Measurements from ENCODE around the gene SLX9.

The SLX9 gene

GRCh38 chr21:44930543-44930981 is 9.3 kb upstream of the SLX9 start:
- no peak for DNase-seq (ENCODE audit: low read depth)

GRCh38 chr21:44931137-44931500 is 8.7 kb upstream of the SLX9 start:
- DNase-seq (ENCODE audit: low read depth), result no peak

GRCh38 chr21:44931501-44932407 is 8.1 kb upstream of the SLX9 start:
- DNase-seq (ENCODE audit: low read depth), result no peak

- DNase-seq (ENCODE audit: low read depth), result no peak
Measured at GRCh38 chr21:44932408-44933181, 7.2 kb upstream of the SLX9 start.

- DNase-seq (ENCODE audit: low read depth), result no peak
Measured at GRCh38 chr21:44933199-44933917, 6.5 kb upstream of the SLX9 start.

GRCh38 chr21:44933918-44934260 is 5.9 kb upstream of the SLX9 start:
- no peak for DNase-seq (ENCODE audit: low read depth)

GRCh38 chr21:44934276-44934675 is 5.6 kb upstream of the SLX9 start:
- no peak for DNase-seq (ENCODE audit: low read depth)

GRCh38 chr21:44934797-44935532 is 4.9 kb upstream of the SLX9 start:
- no peak for DNase-seq (ENCODE audit: low read depth)

GRCh38 chr21:44935533-44935927 is 4.3 kb upstream of the SLX9 start:
- DNase-seq (ENCODE audit: low read depth), result no peak

GRCh38 chr21:44938772-44939531 is 877 bp upstream of the SLX9 start:
- DNase-seq (ENCODE audit: low read depth), result no peak

- DNase-seq (ENCODE audit: low read depth), result no peak
Measured at GRCh38 chr21:44940116-44940631, 345 bp downstream of the SLX9 start.

GRCh38 chr21:44941567-44941966 is 1.7 kb downstream of the SLX9 start:
- no peak for DNase-seq (ENCODE audit: low read depth)

GRCh38 chr21:44942566-44942965 is 2.7 kb downstream of the SLX9 start:
- no peak for DNase-seq (ENCODE audit: low read depth)

GRCh38 chr21:44943005-44943685 is 3.3 kb downstream of the SLX9 start:
- DNase-seq (ENCODE audit: low read depth), result no peak

GRCh38 chr21:44943686-44944550 is 4.1 kb downstream of the SLX9 start:
- no peak for DNase-seq (ENCODE audit: low read depth)

- DNase-seq (ENCODE audit: low read depth), result no peak
Measured at GRCh38 chr21:44944596-44944995, 4.8 kb downstream of the SLX9 start.

- DNase-seq (ENCODE audit: low read depth), result no peak
Measured at GRCh38 chr21:44946254-44947041, 6.6 kb downstream of the SLX9 start.

- no peak for DNase-seq (ENCODE audit: low read depth)
Measured at GRCh38 chr21:44947111-44947929, 7.5 kb downstream of the SLX9 start.
